DMS 273 (cell line): Measurements from ENCODE around the gene HTR2B.
"Not testable (repeated sequence)": the region's sequence is repeated elsewhere in the genome, so short reads cannot be mapped to it uniquely, and the experiment has no call there.

ENCODE experiments used
- DNase-seq: peaks from one replicate; lab custom pipeline; 2025; ENCODE audit not compliant: unreplicated experiment; lab: John Stamatoyannopoulos, UW

Gene HTR2B

GRCh38 chr2:231133365-231134099 lies 8.7 kb upstream of the HTR2B start:
- no peak for DNase-seq

- DNase-seq = no peak
Observed at GRCh38 chr2:231132129-231132528, 7.3 kb upstream of the HTR2B start.

- no peak for DNase-seq
Observed at GRCh38 chr2:231130336-231131056, 5.7 kb upstream of the HTR2B start.

- no peak for DNase-seq
Observed at GRCh38 chr2:231129216-231129615, 4.4 kb upstream of the HTR2B start.

GRCh38 chr2:231128541-231128940 lies 3.7 kb upstream of the HTR2B start:
- no peak for DNase-seq

- no peak for DNase-seq
Observed at GRCh38 chr2:231127936-231128335, 3.1 kb upstream of the HTR2B start.

GRCh38 chr2:231127480-231127879 lies 2.6 kb upstream of the HTR2B start:
- no peak for DNase-seq

GRCh38 chr2:231126123-231126522 lies 1.3 kb upstream of the HTR2B start:
- DNase-seq = no peak

- no peak for DNase-seq
Observed at GRCh38 chr2:231123362-231123898, 1.4 kb downstream of the HTR2B start.

- no peak for DNase-seq
Observed at GRCh38 chr2:231118614-231118942, 6.3 kb downstream of the HTR2B start.

- DNase-seq = no peak
Observed at GRCh38 chr2:231117922-231118613, 6.8 kb downstream of the HTR2B start.

- DNase-seq = no peak
Observed at GRCh38 chr2:231117148-231117547, 7.7 kb downstream of the HTR2B start.

- no peak for DNase-seq
Observed at GRCh38 chr2:231115651-231116050, 9.2 kb downstream of the HTR2B start.

- DNase-seq = peak; percentile 48
Observed at GRCh38 chr2:231113489-231113888, 11.4 kb downstream of the HTR2B start.

- DNase-seq = no peak
Observed at GRCh38 chr2:231111987-231112386, 12.9 kb downstream of the HTR2B start.

- peak; percentile 12 for DNase-seq
Observed at GRCh38 chr2:231110551-231110950, 14.3 kb downstream of the HTR2B start.

- DNase-seq = peak; percentile 63
Observed at GRCh38 chr2:231104115-231104713, 20.6 kb downstream of the HTR2B start.

GRCh38 chr2:231102772-231103171 lies 22.1 kb downstream of the HTR2B start:
- DNase-seq = no peak

- DNase-seq = no peak
Observed at GRCh38 chr2:231100990-231101389, 23.9 kb downstream of the HTR2B start.

- DNase-seq = not testable (repeated sequence)
Observed at GRCh38 chr2:231100321-231100720, 24.5 kb downstream of the HTR2B start.

- DNase-seq = peak; percentile 12
Observed at GRCh38 chr2:231099918-231100317, 24.9 kb downstream of the HTR2B start.
